GM04504 (cell line): ENCODE measurements around the gene VAMP3.
A peak's percentile ranks its signal among the peaks of the same experiment; 100 is the strongest.
"Not testable (repeated sequence)": the region's sequence is repeated elsewhere in the genome, so short reads cannot be mapped to it uniquely, and the experiment has no call there.

Experiments
- DNase-seq: peaks from one replicate; pipeline ENCODE4 v3.0.0-alpha.2; 2012; ENCODE audit warnings: low read depth

Gene VAMP3

DNA sequence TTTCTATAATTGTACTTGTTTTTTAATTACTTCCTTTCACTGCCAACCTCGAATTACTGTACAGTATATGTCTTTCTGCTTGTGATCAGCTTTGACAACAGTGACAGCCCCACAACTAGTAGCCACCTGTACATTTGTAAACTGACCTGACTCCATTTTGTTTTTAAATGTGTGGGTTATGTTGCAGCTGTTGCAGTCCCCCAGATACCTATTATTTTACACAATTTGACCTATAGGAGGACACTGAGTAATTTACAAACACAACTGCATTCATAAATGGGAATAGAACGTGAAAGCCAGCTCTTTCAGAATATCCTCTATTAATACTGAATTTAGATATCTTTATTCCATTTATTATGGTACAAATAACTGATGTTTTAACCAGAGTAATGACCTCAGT is 2.5 kb upstream of the VAMP3 start:
- no peak for DNase-seq

DNA sequence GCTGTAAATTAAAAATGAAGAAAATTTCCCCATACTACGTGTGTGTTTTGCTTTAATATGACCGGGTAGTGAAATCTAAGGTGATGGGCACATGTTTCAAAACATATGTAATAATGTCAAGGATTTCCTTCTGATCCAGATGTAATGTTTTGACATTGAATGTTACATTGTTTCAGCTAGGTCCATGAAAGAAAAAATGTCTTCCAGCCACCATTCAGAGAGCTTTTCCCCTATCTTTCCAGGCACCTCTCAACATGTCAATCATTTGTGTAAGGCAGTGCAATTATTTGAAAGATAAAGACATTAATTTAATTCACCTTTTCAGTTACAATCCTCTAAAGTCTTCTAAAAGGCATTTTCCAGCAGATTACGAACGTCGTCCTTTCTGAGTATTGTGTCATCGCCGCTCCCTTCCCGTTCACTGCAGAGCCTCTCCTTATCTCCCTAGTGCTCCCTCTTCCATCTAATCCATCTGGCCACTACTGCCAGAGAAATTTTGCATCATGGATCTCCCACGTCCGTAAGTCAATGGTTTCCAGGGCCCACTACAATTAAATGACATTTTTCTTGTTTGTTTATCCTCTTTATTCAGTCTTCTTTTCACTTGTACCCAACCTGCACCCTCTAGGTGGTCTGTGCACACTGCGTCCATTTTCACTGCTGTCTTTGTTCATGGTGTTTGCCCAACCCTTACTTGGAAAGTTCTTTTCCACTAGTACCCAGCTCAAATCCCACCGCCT is 1.3 kb upstream of the VAMP3 start:
- no peak for DNase-seq

GRCh38 chr1:7770669-7770996 is 463 bp upstream of the VAMP3 start:
- DNase-seq: no peak

DNA sequence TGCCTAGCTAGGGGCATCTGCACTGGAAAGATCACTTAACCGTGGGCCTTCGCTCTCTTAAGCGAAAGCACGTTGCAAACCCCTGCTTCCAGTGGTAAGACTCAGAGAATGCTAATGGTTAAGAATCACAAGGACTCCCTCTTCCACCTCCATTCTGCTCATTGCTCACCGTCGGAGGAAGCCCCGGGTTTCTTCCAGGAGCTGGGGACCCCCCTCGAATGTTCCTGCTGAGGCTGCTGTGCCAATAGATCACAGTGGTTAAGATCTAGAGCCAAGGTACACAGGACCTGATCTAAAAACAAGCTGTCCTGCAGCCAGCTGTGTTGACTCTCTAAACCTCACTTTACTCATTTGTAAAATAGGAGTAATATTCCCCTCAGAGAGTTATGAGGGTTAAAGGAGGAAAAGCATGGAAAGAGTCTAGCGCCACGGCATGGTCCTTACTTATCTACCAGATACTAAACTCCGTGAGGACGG is 765 bp downstream of the VAMP3 start:
- DNase-seq: no peak

DNA sequence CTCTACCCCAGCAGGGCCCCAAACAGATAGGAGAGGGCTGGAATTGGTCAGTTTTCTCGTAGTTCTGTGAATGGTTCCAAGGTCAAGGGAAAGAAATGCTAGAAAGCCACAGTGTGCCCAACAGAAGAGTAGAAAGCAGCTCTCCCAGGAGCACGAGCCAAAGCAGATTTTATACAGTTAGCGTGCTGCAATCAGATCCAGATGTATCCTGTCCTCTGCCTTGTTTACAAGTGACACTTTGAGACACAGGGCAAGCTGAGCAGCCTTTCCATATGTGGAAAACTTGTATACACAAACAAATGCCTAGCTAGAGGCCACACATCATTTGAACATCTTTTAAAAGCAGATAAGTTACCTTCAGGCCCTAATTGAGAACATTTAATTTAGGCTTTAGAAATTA is 6.5 kb downstream of the VAMP3 start:
- DNase-seq: no peak

DNA sequence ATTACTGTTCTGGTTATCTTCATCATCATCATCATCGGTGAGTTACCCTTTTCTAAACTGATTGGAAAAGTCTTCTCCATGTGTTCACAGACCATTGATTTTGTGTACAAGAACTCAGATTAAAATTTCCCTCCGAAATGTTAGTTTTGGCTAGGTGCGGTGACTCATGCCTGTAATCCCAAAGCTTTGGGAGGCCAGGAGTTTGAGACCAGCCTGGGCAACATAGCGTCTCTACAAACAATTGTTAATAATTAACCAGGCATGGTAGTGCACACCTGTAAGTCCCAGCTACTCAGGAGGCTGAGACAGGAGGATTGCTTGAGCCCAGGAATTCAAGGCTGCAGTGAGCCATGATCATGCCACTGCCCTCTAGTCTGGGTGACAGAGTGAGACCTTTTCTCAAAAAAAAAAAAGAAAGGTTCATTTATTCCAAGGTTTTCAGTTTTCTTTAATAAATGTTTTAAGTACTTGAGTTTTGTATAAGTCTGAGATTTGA is 7.1 kb downstream of the VAMP3 start:
- DNase-seq: no peak

DNA sequence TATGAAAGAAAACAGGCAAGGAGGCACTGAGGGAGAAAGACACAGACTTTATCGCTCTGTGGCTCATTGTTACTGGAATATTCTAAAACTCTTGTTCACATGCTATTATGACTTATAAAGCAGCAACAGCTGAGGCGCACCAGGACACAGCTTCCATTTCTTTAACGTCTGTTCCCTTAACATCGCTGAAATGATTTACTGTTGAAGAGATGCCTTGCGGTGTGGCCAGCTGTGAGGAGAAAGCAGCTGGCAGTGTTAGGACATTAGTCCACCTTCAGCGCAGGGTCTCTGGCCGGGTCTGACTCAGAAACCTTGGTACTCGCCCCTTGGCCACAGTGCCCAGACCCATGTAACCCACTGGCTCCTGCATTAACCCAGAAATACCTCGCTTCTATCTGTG is 9.9 kb downstream of the VAMP3 start:
- DNase-seq: no peak

DNA sequence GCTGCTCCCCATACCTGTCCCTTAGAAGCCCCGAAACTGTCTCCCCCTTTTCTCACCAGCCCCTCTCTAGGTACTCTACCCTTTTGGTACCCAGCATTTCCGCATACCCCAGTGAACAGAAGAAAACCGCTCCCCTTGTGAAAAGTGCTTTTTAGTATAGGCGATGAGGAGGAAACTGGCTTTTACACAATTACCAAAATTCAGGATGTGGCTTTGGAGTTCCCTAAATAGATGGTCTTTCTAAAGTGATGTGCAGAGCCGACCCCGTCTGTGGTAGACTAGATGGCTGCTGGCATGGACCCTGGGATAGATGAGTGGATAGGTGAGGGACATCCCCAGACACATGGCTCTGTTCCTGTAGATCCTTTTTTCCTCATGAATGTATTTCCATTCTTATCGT is 10.4 kb downstream of the VAMP3 start:
- DNase-seq: no peak

GRCh38 chr1:7781923-7782495 is 10.9 kb downstream of the VAMP3 start:
- DNase-seq: no peak

- peak; percentile 27 for DNase-seq
Measured at GRCh38 chr1:7783178-7783711, 12.1 kb downstream of the VAMP3 start.

GRCh38 chr1:7783826-7784491 is 12.9 kb downstream of the VAMP3 start, which contains the start of gene PER3:
TSS of gene PER3 (plus strand) at chr1:7784291. CDS start at chr1:7784878, 587 bp downstream.
- DNase-seq: peak; percentile 96

GRCh38 chr1:7784492-7785071 is 13.5 kb downstream of the VAMP3 start:
- no peak for DNase-seq

DNA sequence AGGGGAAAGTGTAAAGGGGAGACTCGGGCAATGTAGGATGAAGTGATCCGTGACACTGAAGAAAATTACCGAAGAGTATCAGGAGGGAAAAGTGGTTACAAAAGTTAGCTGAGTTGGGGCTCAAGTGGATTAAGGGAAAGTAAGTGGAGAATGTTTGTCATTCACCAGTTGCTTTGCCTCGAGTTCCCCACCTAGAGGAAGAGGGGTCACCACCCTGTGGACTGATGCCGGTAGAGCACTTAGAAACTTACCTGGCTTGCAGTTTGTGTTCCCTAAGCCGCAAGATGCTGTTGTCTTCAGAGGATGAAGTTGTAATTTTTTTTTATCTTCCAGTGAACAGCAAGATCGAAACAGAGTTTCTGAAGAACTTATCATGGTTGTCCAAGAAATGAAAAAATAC is 14.0 kb downstream of the VAMP3 start:
- DNase-seq: no peak

DNA sequence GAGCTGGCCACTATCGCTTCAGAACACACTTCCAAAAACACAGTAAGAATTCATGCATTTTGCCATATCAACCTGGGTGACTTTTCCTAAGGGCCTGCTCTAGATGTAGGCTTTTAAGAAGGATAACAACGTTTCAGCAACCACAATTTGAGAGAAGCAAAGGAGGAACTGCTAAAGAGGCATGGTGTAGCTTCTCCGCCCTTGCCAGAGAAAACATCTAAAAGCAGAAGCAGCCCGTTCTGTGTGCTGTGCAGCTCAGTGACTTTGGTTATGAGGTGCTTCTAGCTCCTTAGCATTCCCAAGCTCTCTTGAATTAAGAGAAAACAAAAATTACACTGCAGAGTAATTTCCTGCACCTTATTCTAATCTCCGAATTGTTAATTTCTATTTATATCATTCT is 15.7 kb downstream of the VAMP3 start:
- no peak for DNase-seq

GRCh38 chr1:7789828-7790227 is 18.7 kb downstream of the VAMP3 start:
- DNase-seq: no peak

- not testable (repeated sequence) for DNase-seq
Measured at GRCh38 chr1:7791027-7791426, 19.9 kb downstream of the VAMP3 start.

DNA sequence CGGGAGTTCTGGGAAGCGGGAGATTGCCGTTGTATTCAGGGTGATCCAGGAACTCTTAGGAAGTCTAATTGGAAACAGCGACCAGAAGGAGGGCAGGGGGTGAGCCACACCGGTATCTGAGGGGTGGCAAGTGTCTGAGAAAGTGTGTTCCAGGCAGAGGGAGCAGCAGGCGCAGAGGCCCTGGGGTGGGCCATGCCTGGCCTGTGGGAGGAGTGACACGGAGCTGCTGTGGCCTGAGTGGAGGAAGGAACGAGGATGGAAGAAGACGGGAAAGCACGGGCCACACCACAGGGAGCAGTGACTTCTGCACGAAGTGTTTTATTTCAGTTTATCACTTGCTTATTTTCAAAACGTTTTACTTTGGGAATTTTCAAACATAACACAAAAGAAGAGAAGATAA is 24.3 kb downstream of the VAMP3 start:
- DNase-seq: no peak

- DNase-seq: no peak
Measured at GRCh38 chr1:7805460-7805859, 34.4 kb downstream of the VAMP3 start.

DNA sequence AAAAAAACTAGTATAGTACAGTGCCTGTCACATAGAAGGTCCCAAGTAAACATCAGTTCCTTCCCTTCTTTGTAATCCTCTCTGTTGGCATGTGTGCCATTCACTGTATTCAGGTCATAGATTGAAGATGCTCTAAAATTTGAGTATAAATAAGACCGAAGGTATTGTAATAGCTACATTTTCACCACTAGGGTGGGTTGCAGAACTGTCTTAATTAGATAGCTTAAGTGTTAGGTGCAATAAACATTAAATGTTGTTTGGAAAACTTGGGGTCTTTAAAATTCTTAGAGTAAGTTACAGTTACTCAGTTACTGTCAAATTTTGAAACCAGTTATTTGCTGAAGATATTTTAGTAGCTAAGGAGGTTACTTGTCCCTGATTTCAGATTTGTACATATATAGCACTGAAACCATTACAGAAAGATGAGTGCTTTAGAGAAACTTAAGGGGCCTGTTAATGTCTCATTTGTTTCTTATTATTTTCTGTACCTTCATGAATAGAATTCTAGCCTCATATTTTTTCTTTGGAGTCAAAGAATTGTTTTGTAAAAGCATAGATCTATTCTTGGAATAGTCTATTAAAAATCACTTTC is 37.3 kb downstream of the VAMP3 start:
- DNase-seq: no peak

GRCh38 chr1:7809742-7810141 is 38.6 kb downstream of the VAMP3 start:
- DNase-seq: no peak

DNA sequence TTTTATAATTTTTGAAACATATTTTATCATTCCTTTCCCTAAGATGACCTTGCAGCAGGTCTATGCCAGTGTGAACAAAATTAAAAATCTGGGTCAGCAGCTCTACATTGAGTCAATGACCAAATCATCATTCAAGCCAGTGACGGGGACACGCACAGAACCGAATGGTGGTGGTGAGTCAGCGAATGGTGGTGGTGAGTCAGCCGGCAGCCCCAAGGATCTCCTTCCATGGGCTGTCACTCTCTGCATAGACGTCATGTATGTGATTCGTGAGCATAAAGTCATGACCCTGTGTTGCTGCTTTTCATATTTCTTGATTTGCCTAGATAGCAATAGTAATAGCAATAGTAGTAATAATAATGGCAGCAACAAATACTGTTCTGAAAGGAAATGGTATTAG is 39.3 kb downstream of the VAMP3 start:
- DNase-seq: peak; percentile 51

DNA sequence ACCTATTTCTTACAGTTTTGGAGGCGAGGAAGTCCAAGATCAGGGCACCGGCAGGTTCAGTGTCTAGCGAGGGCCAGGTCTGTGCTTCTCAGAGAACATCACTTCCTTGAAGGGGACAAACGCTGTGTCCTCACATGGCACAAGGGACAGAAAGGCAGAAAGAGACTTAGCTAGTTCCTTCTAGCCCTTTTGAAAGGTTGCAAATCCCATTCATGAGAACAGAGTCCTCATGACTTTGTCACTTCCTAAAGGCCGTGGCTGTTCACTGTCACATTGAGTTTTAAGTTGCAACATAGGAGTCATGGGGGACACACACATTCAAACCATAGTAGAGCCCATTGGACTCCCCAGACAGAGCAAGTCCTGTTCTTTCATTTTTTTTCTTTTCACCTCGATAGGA is 40.4 kb downstream of the VAMP3 start:
- DNase-seq: no peak
